ENCODE data around the gene KIAA1210.

The KIAA1210 gene

DNA sequence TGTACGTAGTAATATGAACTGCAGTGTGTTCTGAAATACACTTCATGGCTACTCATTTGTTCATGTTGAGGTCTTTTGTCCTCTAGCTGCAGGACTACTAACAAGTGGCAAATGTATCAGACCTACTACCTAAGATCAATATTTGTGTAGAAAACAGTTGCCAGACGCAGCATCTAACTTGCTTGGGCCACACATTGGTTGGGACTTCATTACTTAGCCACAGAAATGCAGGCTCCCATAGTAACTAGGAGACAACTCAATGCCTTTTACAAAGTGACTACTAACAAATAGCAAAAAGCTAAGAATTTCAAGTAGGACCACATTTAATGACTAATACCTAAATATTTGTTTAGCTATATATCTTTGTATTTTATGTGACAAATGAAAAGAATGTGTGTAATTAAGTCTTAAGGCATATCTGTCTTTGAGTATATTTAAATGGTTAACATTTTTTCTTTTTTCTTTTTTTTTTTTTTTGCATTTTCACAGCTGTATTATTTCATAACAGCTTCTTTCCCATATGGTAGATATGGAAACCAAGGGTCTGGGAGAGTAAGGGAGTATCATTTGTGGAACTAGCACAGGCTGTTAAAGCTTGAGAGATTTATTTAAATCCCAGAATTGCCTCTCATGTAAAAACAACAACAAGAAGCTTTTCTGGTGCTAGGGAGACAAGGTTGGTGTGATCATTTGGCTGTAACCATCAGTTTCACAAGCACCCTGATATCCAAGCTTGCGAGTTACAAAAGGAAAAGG lies 52.2 kb downstream of the KIAA1210 start:
- TF ChIP-seq, protein P1, sequence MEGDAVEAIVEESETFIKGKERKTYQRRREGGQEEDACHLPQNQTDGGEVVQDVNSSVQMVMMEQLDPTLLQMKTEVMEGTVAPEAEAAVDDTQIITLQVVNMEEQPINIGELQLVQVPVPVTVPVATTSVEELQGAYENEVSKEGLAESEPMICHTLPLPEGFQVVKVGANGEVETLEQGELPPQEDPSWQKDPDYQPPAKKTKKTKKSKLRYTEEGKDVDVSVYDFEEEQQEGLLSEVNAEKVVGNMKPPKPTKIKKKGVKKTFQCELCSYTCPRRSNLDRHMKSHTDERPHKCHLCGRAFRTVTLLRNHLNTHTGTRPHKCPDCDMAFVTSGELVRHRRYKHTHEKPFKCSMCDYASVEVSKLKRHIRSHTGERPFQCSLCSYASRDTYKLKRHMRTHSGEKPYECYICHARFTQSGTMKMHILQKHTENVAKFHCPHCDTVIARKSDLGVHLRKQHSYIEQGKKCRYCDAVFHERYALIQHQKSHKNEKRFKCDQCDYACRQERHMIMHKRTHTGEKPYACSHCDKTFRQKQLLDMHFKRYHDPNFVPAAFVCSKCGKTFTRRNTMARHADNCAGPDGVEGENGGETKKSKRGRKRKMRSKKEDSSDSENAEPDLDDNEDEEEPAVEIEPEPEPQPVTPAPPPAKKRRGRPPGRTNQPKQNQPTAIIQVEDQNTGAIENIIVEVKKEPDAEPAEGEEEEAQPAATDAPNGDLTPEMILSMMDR (IDR thresholded peaks at IDR 0.05; ENCODE audit: control insufficient read depth, extremely low read depth, insufficient read depth) = no peak
- DNase-seq (ENCODE audit: low read depth) = no peak
- H3K4me3 ChIP-seq (ENCODE audit: low read depth, low read length) = no peak overlapping the region

DNA sequence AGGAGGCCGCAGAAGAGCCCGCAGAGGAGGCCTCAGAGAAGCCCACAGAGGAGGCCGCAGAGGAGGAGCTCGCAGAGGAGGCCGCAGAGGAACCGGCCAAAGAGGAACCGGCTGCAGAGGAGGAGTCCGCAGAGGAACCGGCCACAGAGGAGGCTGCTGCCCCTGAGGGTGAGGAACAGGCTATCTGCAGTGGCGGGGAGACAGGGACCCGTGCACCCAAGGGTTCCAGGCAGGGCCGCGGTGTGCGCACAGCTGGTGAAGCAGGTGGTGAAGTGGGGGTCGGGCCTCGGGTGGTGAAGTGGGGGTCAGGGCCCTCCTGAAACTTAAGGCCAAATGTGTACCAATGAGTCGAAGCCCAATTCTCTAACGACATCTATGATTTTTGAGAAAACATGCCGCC lies 53.7 kb downstream of the KIAA1210 start:
- no peak for DNase-seq (ENCODE audit: low read depth)
- TF ChIP-seq, protein P1 (IDR thresholded peaks at IDR 0.05; ENCODE audit: control insufficient read depth, extremely low read depth, insufficient read depth) = no peak
- H3K4me3 ChIP-seq (ENCODE audit: low read depth, low read length) = no peak overlapping the region

DNA sequence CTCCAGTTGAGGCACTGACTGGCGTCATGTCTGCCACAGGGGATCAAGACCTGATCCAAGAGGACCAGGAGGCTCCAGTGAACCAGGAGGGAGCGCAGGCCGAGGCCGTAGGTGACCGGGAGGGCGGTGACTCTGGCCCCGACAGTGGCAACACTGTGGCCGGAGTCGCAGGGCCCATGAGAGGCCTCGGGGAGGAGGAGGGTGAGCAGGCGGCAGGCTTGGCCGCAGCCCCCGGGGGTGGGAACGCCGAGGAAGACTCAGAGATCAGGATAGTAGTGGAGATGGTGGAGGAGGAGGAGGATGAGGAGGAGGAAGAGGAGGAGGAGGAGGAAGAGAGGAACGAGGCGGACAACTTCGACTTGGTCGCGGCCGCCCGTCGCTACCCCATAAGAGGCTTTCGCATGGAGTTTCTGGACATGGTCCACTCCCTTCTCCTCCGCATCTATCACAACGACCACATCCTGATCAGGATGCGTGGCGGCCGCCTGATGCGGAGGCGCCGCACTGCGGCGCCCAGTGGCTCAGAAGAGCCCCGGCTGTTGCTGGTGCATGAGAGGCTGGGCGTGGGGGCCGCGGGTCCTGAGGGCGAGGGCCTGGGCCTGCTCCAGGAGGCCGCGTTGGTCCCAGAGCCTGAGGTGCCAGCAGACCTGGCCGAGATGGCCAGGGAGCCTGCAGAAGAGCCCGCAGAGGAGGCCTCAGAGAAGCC lies 54.3 kb downstream of the KIAA1210 start:
- no peak for DNase-seq (ENCODE audit: low read depth)
- no peak overlapping the region for H3K4me3 ChIP-seq (ENCODE audit: low read depth, low read length)
- TF ChIP-seq, protein P1 (IDR thresholded peaks at IDR 0.05; ENCODE audit: control insufficient read depth, extremely low read depth, insufficient read depth) = no peak

DNA sequence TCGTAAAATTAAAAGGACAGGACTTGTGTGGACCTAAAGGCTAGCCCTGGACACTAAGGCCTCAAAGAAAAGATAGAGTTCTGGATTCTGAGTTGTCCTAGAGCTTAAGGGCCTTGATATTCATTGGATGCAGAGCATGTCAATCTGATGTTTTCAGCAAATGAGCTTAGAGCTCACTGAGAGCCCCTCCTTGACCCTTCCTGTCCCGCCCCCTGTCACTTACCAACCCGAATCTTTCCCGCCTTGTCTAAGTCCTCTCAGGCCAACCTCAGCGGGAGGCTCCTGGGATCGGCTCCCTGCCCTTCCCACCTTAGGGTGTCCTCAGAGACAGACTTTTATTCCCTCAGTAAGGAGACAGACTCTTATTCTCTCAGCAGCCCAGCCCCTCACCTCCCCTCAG lies 54.9 kb downstream of the KIAA1210 start, which contains the start of gene CT47C1:
CT47C1 (plus strand) TSS at position 250 of the 400 bp plus-strand sequence. CDS start 233 bp downstream, outside the sequence.
- DNase-seq (ENCODE audit: low read depth) = no peak
- H3K4me3 ChIP-seq (ENCODE audit: low read depth, low read length) = no peak within 1 kb of the TSS
- TF ChIP-seq, protein P1 (IDR thresholded peaks at IDR 0.05; ENCODE audit: control insufficient read depth, extremely low read depth, insufficient read depth) = no peak

DNA sequence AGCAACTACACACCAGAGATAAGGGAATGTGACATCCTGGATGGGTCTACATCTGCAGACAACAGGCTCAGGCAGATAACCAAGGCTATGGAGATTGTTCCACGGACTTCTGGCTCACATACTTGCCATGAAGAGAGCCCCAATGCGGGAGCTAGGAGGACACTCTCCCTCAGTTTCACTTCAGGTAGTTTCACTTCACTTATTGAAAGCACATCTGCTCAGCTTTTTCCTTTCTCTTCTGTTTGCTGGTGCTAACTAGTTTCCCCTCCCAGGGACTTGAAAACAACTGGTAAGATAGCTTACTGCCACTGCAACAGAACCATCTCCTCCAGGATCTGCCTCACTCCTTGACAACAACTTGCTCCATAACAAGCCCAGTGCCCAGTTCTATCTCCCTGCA lies 56.2 kb downstream of the KIAA1210 start:
- no peak overlapping the region for H3K4me3 ChIP-seq (ENCODE audit: low read depth, low read length)
- no peak for DNase-seq (ENCODE audit: low read depth)
- TF ChIP-seq, protein P1 (IDR thresholded peaks at IDR 0.05; ENCODE audit: control insufficient read depth, extremely low read depth, insufficient read depth) = no peak

DNA sequence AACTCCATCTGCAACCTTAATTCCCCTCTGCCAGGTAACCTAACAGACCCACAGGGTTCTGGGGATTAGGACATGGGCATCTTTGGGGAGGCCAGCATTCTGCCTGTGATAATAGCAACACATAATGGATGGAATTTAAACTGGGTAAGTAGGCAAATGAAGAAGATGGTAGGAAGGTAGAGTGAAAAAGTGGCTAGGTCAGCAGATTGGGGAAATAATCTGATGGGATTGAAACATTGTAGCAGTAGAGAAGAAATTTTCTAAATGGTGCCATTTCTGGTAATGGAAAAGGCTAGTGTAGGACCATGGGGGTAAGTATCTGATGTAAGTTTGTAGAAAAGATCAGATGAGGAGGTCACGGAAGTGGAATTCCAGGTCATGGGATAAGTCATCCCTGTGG lies 57.9 kb downstream of the KIAA1210 start:
- H3K4me3 ChIP-seq (ENCODE audit: low read depth, low read length) = no peak overlapping the region
- no peak for DNase-seq (ENCODE audit: low read depth)
- TF ChIP-seq, protein P1 (IDR thresholded peaks at IDR 0.05; ENCODE audit: control insufficient read depth, extremely low read depth, insufficient read depth) = no peak

All from LNCaP clone FGC (cell line).